Activated CD8-positive, alpha-beta memory T cell treated with anti-CD3 and anti-CD28 coated beads, Interleukin-2, amount 50 U/mL, for 24 hours (primary cell): Measurements from ENCODE around the gene DPF3.

ENCODE experiments used
- DNase-seq: peaks from one replicate; pipeline ENCODE4 v3.0.0-alpha.2; 2020; ENCODE audit errors: extremely low read depth

The DPF3 gene

GRCh38 chr14:72800848-72801370 lies 93.0 kb downstream of the DPF3 start:
- no peak for DNase-seq

DNA sequence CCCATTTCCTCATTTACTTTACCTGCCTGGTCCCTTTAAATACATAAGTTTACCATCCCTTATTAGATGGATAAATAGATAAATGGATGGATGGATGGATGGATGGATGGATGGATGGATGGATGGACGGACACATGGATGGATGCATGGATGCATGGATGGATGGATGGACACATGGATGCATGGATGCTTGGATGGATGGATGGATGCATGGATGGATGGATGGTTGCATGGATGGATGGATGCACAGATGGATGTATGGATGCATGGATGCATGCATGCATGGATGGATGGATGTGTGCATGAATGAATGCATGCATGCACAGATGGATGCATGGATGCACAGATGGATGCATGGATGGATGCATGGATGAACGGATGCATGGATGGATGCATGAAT lies 93.6 kb downstream of the DPF3 start:
- no peak for DNase-seq

DNA sequence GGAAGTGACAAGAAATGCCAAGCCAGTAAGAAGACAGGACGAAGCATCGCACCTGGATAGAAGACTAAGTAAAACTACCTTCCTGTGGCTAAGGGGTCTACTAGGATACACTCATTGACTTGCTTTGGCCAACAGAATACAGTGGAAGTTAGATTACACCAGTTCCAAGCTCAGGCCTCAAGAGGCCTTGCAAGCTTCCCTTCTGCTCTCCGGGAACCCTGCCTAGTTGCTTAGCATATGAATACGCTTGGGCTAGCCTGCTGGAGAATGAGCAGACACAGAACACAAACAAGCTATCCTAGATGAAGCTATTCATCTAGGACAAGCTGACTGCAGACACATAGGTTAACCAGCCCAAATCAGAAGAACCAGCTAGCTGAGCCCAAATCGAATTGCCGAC lies 97.0 kb downstream of the DPF3 start:
- DNase-seq: no peak

DNA sequence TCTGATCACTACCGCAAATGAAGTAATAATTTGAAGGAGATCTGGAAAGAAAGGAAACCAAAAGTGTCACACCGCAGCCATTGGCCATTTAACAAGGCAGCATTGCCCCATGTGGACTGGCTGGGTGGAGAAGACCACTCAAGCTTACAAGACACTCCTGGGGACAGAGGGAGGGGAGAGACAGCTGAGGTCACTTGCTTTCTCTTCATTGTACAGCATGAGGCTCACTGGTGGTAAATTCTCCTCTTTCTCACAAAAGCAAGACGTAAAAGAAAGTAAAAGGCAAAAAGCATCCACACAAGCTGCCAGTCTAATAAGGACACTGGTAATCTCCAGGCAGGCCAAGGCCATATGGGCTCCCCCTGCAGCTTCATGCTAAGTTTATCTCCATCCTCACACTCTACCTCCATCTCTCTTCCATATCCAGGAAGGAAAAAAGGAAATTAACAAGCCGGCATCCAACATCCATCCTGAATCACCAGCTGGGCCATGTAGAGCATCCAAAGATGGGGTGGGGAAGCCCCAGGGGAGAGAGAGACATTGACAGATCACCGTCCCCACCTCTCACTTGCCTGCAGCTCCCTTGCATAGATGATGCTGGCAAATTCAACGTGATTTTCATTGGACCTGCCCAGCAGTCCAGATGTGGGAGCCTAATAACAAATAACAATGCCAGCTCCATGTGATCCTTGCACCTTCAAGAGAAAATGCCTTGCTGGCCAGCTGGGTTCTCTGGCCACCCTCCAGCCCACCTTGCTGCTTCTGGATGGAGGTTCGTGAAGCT lies 100.6 kb downstream of the DPF3 start:
- DNase-seq: no peak

DNA sequence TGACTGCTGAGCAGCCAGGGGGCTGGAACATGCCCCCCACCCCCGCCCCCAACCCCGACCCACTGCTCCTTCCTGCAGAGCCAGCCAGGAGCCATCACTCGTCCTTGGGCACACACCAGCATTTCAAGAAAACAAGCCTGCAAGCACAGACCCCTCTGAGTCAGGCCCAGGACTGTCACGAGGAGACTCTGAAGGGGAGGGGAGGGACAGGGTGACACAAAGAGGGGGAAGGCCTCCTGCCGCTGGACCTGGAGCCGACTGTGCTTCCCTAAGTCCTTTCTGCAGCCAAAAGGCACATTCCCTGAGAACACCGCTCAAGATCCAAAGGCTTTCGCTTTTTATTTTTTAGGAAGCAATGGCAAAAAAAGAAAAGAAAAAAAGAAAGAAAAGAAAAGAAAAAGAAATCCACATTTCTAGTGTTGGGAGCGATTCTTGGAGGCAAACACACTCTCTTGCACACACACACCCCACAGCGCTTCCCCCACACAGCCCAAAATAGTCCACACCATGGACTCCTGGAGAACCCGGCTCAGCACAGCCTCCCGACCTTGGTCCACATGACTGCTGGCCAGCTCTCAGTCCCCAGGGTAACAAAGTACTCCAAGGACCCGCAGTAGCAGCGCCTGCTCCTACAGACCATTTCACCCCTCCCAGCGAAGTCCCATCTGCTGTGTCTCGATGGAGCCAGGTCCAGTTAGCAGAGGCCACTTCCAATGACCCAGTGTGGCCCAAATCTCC lies 101.7 kb downstream of the DPF3 start:
- DNase-seq: no peak

- no peak for DNase-seq
Measured at GRCh38 chr14:72790887-72791566, 102.9 kb downstream of the DPF3 start.

DNA sequence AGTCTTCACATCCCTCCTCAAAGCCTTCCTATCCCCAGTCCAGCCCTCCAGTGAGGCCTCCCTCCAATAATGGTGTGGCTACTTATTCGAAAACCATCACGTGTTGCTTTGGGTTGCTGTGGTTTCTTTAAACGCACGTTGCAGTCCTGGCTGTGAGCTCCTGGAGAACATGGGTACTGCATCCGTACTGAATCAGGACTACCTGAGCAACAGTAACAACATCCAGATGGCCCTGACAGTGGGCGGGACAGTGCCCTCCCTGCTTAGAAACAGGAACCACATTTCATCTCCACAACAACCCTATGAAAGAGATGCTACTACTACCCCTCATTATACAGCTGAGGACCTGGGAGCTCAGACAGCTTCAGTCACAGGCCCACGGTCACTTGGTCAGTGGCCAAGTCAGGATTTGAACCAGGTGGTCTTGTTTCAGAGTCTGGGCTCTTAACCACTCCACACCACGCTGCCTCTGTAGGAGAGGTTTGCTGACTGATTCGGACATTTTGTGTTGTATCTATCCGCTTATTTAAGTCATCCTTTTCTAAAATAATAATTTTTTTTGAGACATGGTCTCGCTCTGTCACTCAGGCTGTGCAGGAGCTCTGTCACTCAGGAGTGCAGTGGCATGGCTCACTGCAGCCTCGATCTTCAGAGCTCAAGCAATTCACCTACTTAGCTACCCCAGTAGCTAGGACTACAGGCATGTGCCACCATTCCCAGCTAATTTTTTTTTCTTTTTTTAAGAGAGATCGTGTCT lies 104.8 kb downstream of the DPF3 start:
- no peak for DNase-seq

DNA sequence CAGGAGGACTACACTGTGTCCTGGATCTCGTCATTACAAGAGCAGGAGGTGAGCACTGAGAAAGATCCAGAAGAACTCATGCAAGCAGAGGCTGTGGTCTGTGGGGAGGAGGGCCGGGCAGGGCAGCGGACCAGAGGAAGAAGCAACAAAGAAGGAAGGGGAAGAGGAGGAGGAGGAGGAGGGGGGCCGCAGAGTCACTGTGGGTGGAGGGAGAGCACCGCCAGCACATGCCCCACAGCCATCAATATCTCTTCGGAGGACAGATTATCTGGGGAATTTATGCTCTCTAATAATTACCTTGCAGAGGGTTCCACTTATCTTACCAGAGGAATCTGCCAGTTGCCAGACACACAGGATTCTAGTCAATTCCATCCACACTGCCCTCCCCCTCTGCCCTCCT lies 105.6 kb downstream of the DPF3 start:
- DNase-seq: no peak

GRCh38 chr14:72787841-72788240 lies 106.1 kb downstream of the DPF3 start:
- DNase-seq: no peak

GRCh38 chr14:72786378-72787350 lies 107.2 kb downstream of the DPF3 start:
- no peak for DNase-seq

- DNase-seq: no peak
Measured at GRCh38 chr14:72783741-72784140, 110.2 kb downstream of the DPF3 start.

GRCh38 chr14:72782817-72783216 lies 111.1 kb downstream of the DPF3 start:
- DNase-seq: no peak

DNA sequence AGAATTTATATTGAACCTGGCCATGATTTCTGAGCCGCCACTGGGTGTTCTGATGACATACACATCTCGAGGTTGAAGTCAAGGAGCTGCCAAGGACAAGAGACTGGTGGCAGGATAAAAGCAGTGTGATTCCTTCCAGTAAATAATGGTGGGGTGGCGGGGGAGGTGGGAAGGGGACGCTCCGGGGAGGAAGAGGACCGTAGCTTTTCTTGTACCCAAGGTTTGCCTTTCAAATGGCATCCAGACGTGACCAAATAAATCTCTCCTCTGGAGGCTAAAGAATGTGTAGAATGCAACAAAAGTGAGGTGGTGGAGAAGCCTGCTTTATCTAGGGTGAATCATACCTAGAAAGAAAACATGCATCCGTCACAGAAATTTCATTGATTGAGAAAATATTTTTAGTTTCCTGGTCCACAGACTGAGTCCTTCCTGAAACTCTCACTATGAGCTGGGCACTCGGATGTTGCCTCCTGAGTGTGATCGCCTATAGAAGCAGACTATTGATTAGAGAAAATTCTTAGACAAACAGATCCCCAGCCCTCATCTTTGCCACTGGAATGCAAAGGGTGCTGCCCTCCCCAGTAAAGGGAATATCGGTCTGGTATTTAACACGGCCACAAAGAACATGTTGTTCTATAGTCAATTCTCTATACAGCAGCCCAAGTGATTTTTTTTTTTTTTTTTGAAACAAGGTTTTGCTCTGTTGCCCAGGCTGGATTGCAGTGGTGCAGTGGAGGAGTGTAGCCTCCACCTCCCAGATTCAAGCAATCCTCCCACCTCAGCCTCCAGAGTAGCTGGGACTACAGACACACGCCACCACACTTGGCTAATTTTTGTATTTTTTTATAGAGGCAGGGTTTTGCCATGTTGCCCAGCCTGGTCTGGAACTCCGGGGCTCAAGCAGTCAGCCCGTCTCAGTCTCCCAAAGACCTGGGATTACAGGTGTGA lies 112.1 kb downstream of the DPF3 start:
- DNase-seq: no peak

DNA sequence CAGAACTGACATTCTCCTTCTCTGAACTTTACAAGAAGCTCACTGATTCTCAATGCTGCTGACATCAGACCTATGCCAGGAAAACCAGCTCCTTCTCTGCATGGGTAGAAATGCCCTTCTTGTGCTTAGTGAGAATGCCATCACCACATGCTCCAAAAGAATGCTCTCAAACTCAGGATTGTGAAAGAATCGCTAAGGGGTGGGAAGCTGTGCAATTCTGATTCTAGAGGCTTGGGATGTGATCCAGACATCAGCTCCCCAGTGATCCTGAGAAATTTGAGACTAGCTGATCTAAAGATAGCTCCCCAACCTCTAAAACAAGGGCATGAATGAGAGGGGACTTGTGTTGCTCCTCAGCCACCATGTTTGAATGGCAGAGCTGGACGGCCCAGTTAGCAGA lies 113.2 kb downstream of the DPF3 start:
- DNase-seq: no peak

GRCh38 chr14:72779679-72780078 lies 114.2 kb downstream of the DPF3 start:
- no peak for DNase-seq

GRCh38 chr14:72777636-72778035 lies 116.3 kb downstream of the DPF3 start:
- no peak for DNase-seq

GRCh38 chr14:72776701-72777261 lies 117.1 kb downstream of the DPF3 start:
- no peak for DNase-seq

- no peak for DNase-seq
Measured at GRCh38 chr14:72775923-72776554, 117.9 kb downstream of the DPF3 start.
